GM23248 (cell line): ENCODE data around the gene DRD4.

Source experiments
- EZH2 ChIP-seq: fragments of 200-600 bp; sonication (generic); IDR thresholded peaks from 2 replicates; pipeline ENCODE4 v1.6.1; 2018; ENCODE audit warnings: antibody characterized with exemption, mild to moderate bottlenecking; ENCODE audit not compliant: insufficient read depth, poor library complexity, severe bottlenecking
- EZH2phosphoT487 ChIP-seq: fragments of 200-600 bp; sonication (generic); IDR thresholded peaks from 2 replicates; pipeline ENCODE4 v1.6.1; 2018; ENCODE audit warnings: antibody characterized with exemption, moderate library complexity, mild to moderate bottlenecking, low read depth; ENCODE audit not compliant: insufficient read depth

- TF ChIP-seq EZH2 (no peak), EZH2phosphoT487 (no peak)
These were observed 42.5 kb downstream of the DRD4 start for GRCh38 chr11:679271-680207.
